KOPT-K1 (cell line): ENCODE measurements around the gene PHETA2.

Experiments used
- H3K27ac ChIP-seq: fragments of 200-600 bp; sonication (generic); 2 replicates; pipeline ENCODE4 v1.5.1; 2016; ENCODE audit warnings: antibody characterized with exemption, mild to moderate bottlenecking, low read depth, low read length; ENCODE audit not compliant: poor library complexity, severe bottlenecking
- H3K36me3 ChIP-seq: fragments of 200-600 bp; sonication (generic); 2 replicates; pipeline ENCODE4 v1.5.1; 2017; ENCODE audit warnings: antibody characterized with exemption, mild to moderate bottlenecking, low read length, moderate library complexity; ENCODE audit not compliant: insufficient read depth
- H3K9me3 ChIP-seq: fragments of 200-600 bp; sonication (generic); 2 replicates; pipeline ENCODE4 v1.5.1; 2017; ENCODE audit warnings: antibody characterized with exemption, low read length, mild to moderate bottlenecking; ENCODE audit not compliant: insufficient read depth, poor library complexity, severe bottlenecking

Gene PHETA2, protein sequence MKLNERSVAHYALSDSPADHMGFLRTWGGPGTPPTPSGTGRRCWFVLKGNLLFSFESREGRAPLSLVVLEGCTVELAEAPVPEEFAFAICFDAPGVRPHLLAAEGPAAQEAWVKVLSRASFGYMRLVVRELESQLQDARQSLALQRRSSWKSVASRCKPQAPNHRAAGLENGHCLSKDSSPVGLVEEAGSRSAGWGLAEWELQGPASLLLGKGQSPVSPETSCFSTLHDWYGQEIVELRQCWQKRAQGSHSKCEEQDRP

GRCh38 chr22:42074132-42074811 is at the start of gene PHETA2:
TSS of gene PHETA2 (plus strand) at chr22:42074248. CDS start at chr22:42077294, 3,046 bp downstream.
- H3K36me3 ChIP-seq: no peaks in the 10 kb centered on the region

GRCh38 chr22:42025421-42025820 is 48.6 kb upstream of the PHETA2 start:
- H3K9me3 ChIP-seq: no peaks in the 10 kb centered on the region
- H3K36me3 ChIP-seq: no peaks in the 10 kb centered on the region

More at GRCh38 chr22:42074132-42074811, at the start of gene PHETA2:
- no peaks in the 10 kb centered on the region for H3K9me3 ChIP-seq
- H3K27ac ChIP-seq: no peak within 1 kb of the TSS

DNA sequence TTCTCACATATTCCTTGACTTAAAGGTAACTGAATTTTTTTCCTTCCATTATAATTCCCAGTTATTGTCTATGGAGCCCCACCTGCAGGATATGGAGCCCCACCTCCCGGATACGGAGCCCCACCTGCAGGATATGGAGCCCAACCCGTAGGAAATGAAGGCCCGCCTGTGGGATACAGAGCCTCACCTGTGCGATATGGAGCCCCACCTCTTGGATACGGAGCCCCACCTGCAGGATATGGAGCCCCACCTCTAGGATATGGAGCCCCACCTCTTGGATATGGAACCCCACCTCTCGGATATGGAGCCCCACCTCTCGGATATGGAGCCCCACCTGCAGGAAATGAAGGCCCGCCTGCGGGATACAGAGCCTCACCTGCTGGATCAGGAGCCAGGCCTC is 47.3 kb upstream of the PHETA2 start:
- no peaks in the 10 kb centered on the region for H3K36me3 ChIP-seq
- H3K27ac ChIP-seq: no peak overlapping the region
- H3K9me3 ChIP-seq: no peaks in the 10 kb centered on the region

More at GRCh38 chr22:42025421-42025820, 48.6 kb upstream of the PHETA2 start:
- no peak overlapping the region for H3K27ac ChIP-seq

DNA sequence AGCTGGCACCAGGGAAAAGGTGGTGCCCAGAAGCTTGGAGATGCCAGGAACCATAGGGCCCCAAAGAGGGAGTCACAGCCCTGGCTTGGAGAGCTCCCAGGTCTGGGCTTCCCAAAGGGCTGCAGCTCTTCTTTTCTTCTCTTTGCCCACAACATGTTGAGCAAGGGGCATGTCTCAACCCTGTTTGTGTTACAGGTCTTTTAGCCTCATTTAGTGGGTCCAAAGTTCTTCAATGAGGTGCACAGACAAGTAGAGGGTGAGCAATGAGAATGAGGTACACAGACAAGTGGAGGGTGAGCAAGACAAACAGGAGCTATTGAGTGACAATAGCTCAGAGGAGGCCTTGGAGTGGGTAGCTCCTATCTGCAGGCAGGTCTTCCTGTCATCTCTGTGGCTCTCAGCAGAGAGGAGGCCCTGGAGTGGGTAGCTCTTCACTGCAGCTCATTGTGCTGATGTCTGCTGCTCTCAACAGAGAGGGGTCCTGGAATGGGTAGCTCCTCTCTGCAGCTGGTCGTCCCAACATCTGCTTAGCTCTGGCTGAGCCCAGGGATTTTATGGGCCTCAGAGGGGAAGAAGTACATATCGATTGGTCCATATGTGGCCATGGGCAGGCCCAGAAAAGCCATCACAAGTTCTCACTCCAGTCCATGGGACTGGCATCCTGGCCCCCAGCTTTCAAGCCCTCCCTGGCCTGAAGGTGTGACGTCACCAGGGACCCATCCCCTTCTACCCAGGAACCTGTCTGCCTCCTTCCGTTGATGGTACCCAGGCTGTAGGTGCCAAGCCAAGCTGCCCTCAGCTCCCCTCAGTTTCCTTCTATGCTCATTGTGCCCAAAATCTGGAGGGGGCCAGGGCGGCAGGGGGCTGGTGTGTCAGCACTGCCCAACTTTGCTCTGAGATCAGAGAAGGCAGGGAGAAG is 40.5 kb upstream of the PHETA2 start:
- no peak overlapping the region for H3K27ac ChIP-seq
- H3K9me3 ChIP-seq: peaks cover 34% of the 10 kb centered on the region
- no peaks in the 10 kb centered on the region for H3K36me3 ChIP-seq

GRCh38 chr22:42035256-42035655 is 38.8 kb upstream of the PHETA2 start:
- Histone ChIP-seq H3K9me3 (peaks cover 34% of the 10 kb centered on the region), H3K27ac (no peak overlapping the region), H3K36me3 (no peaks in the 10 kb centered on the region)

- peaks cover 31% of the 10 kb centered on the region for H3K9me3 ChIP-seq
- no peak overlapping the region for H3K27ac ChIP-seq
- no peaks in the 10 kb centered on the region for H3K36me3 ChIP-seq
These were observed 34.8 kb upstream of the PHETA2 start for GRCh38 chr22:42039271-42039670.

- H3K36me3 ChIP-seq: no peaks in the 10 kb centered on the region
These were observed 32.3 kb upstream of the PHETA2 start for GRCh38 chr22:42041784-42042183.

GRCh38 chr22:42050641-42051180 is 23.3 kb upstream of the PHETA2 start:
- Histone ChIP-seq H3K9me3 (no peaks in the 10 kb centered on the region), H3K27ac (no peak overlapping the region), H3K36me3 (no peaks in the 10 kb centered on the region)

More at GRCh38 chr22:42041784-42042183, 32.3 kb upstream of the PHETA2 start:
- Histone ChIP-seq H3K9me3 (peaks cover 20% of the 10 kb centered on the region), H3K27ac (no peak overlapping the region)

GRCh38 chr22:42052765-42053164 is 21.3 kb upstream of the PHETA2 start:
- Histone ChIP-seq H3K9me3 (peaks cover 14% of the 10 kb centered on the region), H3K27ac (no peak overlapping the region), H3K36me3 (no peaks in the 10 kb centered on the region)

- Histone ChIP-seq H3K9me3 (peaks cover 23% of the 10 kb centered on the region), H3K36me3 (peaks cover 22% of the 10 kb centered on the region; the same call in 1 of the 2 replicates), H3K27ac (no peak overlapping the region)
These were observed 17.1 kb upstream of the PHETA2 start for GRCh38 chr22:42056757-42057511.

GRCh38 chr22:42060489-42060888 is 13.6 kb upstream of the PHETA2 start:
- H3K36me3 ChIP-seq: peaks cover 27% of the 10 kb centered on the region; the same call in 1 of the 2 replicates
- no peak overlapping the region for H3K27ac ChIP-seq
- H3K9me3 ChIP-seq: peaks cover 23% of the 10 kb centered on the region

DNA sequence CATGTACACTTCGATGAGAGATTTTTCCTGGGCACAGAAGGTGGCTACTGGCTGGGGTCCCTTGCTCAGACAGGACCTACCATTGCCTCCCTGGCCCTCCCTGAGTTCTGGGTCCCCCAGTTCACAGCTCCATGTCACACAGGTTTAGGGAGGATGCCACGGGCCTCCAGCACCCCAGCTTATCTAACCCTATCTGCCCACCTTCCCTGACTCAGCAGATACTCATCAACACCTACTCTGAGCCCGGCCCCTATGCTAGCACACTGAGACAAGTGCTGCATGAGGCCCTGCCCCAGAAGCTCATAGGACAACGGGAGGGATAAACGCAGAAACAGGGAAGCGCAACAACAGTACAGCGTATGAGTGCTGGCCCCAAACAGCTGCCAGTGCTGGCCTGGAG is 13.0 kb upstream of the PHETA2 start:
- Histone ChIP-seq H3K9me3 (peaks cover 23% of the 10 kb centered on the region), H3K36me3 (peaks cover 30% of the 10 kb centered on the region; the same call in 1 of the 2 replicates), H3K27ac (no peak overlapping the region)

- Histone ChIP-seq H3K36me3 (peaks cover 38% of the 10 kb centered on the region; the same call in 1 of the 2 replicates), H3K27ac (no peak overlapping the region)
These were observed 11.4 kb upstream of the PHETA2 start for GRCh38 chr22:42062506-42063170.

DNA sequence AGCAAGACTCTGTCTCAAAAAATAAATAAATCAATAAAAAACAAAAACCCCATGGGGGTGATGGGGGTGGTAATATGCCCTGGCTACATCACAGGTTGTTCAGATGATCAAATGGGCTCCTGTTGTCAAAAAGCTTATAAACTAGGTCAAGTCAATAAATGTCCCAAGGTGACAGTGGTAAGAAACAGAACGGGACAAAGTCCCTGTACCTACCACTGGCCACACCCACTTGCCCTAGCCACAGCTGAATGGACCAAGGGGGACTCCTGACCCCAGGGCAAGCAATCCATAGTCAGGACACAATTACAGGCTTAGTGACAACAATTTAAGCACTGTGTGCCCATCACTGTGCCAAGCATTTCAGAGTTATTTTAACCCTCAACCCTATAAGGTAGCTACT is 9.4 kb upstream of the PHETA2 start:
- Histone ChIP-seq H3K27ac (no peak overlapping the region), H3K36me3 (peaks cover 35% of the 10 kb centered on the region; the same call in 1 of the 2 replicates), H3K9me3 (no peaks in the 10 kb centered on the region)

More at GRCh38 chr22:42062506-42063170, 11.4 kb upstream of the PHETA2 start:
- H3K9me3 ChIP-seq: peaks cover 10% of the 10 kb centered on the region
